IPS DF 4.7 (cell line): Measurements from ENCODE around the gene AKR1B15.

Experiments used
- DNase-seq: peaks from one replicate; pipeline ENCODE4 v3.0.0-alpha.2; 2013; ENCODE audit warnings: low spot score; ENCODE audit errors: extremely low read depth

Gene AKR1B15

DNA sequence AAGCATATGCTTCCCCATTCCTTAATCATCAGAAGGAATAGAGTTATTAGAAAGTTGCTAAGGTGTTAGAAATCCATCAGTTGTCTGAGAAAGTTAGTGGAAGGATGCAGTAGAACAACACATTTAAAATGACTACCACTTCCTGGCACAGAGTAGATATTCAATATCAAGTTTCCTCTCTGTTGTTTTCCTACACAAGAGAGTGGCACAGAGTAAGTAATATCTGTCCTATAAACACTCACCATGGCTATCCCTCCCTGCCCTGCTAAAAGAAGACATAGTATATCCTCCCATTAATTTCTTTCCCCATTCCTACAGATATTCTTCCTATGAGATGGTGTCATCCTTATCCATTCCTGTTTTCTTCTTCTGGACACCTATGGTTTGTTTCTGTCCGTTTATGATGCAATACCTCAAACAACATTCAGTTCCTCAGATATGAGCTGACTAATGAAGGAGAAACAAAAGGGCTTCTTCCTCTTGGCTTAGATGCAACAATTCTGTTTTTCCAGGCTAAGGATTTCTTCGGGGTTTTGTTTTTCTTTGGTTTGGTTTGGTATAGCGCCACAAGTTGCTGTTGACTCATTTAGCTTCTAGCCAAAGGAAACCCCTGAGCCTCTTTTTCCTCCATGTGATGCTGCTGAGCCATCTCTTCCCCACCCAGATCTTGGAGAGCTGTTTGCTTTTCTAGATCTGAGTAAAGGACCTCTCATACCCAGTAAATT is 64.9 kb downstream of the AKR1B15 start:
- DNase-seq, result no peak

DNA sequence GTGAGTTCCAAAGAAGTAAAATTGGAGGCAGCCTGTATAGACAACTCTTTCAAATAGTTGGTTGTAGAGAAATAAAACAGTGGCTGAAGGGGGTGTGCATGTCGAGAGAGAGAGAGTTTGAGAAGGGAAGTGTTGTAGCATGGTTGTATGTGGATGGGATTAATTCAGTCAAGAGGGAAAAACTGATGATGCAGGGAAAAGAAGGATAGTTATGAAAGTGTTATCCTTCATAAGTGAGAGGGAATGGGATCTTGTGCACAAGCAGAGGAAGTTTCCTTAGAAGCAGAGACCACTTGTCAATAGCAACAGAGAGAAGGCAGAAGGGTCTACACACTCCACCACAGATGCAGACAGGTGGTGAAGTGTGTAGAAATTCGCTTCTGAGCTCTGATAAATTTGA is 67.7 kb downstream of the AKR1B15 start:
- no peak for DNase-seq

DNA sequence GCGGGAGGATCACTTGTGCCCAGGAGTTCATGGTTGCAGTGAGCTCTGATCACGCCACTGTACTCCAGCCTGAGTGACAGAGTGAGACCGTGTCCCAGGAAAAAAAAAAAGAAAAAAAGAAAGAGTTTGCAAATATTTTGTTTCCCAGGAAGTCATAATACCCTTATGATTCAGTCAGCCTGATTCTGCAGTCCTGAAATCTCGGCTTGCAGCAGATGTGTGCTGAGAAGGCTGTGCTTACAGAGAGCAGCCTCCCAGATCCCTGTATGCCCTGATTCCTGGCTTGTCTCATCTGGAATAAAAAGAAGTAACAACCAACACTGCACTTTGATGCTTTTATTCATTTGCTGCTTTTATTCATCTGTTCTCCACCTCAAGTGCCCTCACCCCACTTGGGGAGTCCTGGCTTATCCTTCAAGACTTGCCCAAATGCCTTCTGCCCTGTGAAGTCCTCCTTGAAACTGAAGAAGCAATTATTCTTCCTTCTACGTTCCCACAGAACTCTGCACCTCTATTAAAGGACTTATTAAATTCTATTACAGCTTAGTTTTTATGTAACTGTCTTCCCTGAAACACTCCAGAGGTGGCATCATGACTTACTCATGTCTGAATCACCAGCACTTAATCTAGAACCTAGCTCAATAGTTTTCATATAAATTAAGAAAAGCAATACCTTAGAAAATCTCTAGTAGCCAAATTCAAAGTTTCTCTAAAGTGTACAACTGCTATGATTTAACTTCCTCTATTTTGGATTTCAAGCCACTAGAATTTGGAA is 70.0 kb downstream of the AKR1B15 start:
- no peak for DNase-seq

DNA sequence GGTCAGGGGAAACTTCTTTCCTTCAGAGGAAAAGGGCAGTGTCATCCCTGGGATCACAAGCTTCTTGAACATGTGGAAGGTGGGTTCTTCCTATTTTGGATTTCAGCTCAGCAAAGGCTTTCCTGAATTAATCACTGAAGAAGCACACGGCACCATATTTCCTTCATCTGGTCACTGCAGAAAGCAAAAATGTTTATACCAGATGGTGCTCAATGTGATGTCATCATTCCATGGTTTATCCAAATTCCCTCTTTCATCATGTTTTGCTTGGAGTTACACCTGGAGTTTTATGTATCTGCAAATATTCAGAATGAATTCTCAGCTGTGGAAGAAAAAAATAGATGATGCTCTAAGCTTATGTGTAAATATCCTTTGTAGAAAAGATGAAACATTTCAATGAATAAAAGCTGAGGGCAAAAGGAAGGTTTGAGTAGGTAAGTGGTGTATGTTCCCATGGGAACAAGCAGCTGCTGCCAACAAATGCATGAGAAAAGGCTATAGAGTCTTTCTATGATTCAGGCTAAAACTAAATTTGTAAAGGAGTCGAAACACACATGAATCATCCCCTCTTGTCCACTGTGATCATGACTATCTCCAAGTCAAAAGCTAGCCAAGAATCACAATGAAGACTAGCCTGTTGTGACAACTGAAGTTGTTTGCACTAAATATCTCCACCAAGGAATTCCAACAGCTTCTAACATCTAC is 70.9 kb downstream of the AKR1B15 start:
- no peak for DNase-seq

DNA sequence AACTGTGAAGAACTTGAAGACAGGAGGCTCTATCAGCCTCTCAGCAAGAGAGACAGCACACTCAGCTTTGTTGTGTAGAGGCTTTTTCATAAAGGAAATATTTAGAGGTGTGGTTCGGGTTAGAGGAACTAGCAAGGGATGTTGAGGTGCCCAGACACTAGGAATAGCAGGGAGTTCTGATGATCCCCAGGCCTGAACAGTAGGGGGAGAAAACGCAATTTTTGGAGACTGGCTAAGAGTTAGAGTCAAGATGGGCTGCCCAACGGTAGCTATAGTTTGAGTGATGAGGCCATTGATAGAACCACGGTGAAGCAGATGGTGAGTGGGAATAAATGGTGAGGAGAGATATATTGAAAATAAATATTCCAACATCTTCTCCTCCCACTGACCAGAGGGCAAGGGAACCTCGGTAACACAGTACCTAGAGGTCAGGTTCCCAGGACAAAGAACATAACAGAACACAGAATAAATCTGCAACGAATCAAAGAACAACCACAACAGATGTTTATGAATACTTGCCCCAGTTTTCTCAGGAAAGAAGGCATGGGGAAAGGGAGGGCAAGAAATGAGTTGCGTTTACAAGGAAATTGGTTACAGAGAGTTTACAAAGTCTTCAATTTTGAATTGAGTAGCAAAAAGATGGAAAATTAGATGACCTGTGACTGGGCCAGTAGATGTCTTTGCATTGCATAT is 73.5 kb downstream of the AKR1B15 start:
- no peak for DNase-seq

DNA sequence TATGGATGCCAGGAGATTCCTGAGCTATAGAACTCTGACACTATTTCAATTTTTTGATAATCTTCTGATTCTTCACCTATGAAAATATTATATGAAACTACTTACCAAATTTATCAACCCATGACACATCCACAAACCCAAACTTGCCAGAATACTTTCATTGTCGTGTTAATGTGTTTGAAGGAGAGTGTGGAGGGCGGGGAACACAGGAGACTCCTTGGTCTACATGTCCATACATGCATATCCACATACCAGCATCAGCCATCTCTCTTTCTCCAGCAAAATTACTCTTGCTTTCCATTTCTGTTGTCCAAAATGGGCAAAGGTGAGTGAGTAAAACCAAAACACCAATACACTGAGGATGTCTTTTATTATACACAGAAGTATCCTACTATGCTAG is 74.3 kb downstream of the AKR1B15 start:
- no peak for DNase-seq

DNA sequence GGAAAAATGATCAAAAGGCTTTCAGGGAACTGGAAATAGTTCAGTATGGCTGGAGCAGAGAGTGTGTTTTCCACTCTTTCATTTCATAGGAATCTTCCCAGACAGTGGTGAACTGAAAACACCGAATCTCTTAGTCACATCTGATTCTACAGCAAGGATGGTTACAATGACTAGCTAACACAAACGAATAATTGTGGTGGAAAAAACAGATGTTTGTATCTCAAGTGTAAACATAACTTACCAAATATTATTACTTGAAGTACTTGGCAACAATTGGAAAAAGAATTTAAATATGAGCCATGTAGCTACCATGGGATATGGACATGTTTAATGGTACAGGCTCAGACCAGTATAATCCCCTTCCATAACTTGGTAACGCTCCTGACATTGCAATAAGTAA is 76.6 kb downstream of the AKR1B15 start:
- no peak for DNase-seq

DNA sequence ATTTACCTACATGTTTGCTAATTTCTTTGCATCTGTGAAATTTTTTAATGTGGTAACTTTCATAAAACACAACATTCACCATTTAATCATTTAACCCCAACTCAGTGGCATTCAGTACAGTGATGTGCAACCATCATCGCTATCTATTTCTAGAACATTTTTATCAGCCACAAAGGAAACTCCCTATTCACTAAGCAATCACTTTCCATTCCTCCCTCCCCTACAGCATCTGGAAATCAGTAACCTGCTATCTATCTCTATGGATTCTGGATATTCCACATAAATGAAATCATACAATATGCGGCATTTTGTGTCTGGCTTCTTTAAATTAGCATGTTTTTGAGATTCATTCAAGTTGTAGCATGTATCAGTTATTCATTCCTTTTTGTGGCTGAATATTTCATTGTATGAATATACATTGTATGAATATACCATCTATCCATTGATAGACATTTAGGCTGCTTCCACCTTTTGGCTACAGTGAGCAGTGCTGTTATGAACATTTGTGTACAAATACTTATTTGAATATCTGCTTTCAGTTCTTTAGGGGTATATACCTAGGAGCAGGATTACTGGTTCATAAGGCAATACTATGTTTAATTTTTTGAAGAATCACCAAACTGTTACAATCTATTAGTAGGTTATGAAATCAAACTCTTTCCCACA is 78.3 kb downstream of the AKR1B15 start:
- DNase-seq, result no peak

DNA sequence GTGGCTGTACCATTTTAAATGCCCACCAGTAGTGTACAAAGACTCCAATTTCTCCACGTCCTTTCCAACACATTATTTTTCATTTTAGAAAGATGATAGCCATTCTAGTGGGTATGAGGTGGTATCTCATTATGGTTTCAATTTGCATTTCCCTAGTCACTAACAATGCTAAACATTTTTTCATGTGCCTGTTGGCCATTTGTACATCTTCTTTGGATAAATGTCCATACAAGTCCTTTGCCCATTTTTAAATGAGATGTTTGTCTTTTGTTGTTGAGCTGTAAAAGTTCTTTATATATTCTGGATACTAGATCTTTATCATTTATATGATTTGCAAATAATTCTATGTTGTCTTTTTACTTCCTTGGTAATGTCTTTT is 78.9 kb downstream of the AKR1B15 start:
- DNase-seq, result no peak

DNA sequence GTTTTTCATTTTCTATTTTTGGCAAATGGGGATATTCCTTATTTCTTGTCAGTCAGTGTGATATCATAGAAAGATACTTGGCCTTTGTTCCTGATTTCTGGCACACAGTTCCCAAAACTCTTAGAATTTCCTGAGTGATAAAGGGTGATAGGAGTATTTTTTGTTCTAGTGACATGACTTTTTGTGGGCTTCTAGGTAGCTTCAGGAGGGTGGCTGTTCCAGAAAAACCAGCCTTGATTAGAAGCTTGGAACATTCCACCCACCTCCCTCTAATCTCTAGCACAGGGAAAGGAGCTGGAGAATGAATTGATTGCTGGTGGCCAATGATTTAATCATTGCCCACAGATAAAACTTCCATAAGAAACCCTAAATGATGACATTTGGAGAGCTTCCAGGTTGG is 80.5 kb downstream of the AKR1B15 start:
- DNase-seq, result no peak
